Panc1 (cell line): ENCODE data around the gene CDADC1. TPM values are rescaled to one million over a fixed set of nuclear protein-coding genes. Genes with fewer than 3 reads are reported as not detected.

ENCODE experiments used
- ATAC-seq: fragments of 200-7000 bp; cut with Tn5 transposase; 2 replicates; pipeline ENCODE4 v1.9.1; 2020; ENCODE audit warnings: mild to moderate bottlenecking, moderate library complexity
- BruUV-seq: library from RNA; stranded (reverse); fragments of 400-500 nt; replicated peaks from 2 replicates; lab custom pipeline; 2021; lab: Mats Ljungman, UMichigan
- CTCF ChIA-PET: fragments of 300-600 bp; sonication (Branson Sonifier 250); formaldehyde crosslinking; loops from one replicate; lab custom pipeline; 2022; ENCODE audit warnings: antibody characterized with exemption; lab: Charles Lee
- POLR2A ChIA-PET: fragments of 300-600 bp; sonication (Branson Sonifier 250); formaldehyde crosslinking; loops from one replicate; lab custom pipeline; 2022; ENCODE audit warnings: antibody characterized with exemption; lab: Charles Lee
- DNase-seq: peaks from one replicate; pipeline ENCODE4 v3.0.0-alpha.2; 2010; ENCODE audit warnings: low read depth, low spot score
- H3K27ac ChIP-seq: 2 replicates; pipeline ENCODE4 v1.5.1; 2011; ENCODE audit warnings: mild to moderate bottlenecking, low read length, inconsistent platforms
- H3K27me3 ChIP-seq: fragments of 200-500 bp; sonication (Bioruptor generic); 2 replicates; pipeline ENCODE4 v1.6.0; 2014; ENCODE audit warnings: low read length, inconsistent platforms; ENCODE audit not compliant: control insufficient read depth, insufficient read depth
- H3K36me3 ChIP-seq: fragments of 200-500 bp; sonication (Bioruptor generic); 2 replicates; pipeline ENCODE4 v1.5.1; 2014; ENCODE audit warnings: inconsistent platforms, mild to moderate bottlenecking, low read length, moderate library complexity; ENCODE audit not compliant: control insufficient read depth, insufficient read depth
- H3K4me1 ChIP-seq: 2 replicates; pipeline ENCODE4 v1.5.1; 2011; ENCODE audit warnings: inconsistent platforms, mild to moderate bottlenecking, low read length, moderate library complexity; ENCODE audit not compliant: control insufficient read depth, insufficient read depth
- H3K4me3 ChIP-seq, 2 experiments: 2 replicates each; pipeline ENCODE4 v1.5.1; 2011 to 2012; ENCODE audit warnings: low read depth in 2 of 2, low read length in 2 of 2, mild to moderate bottlenecking in 2 of 2, inconsistent platforms in 1 of 2, moderate library complexity in 1 of 2
- H3K9me3 ChIP-seq: fragments of 200-500 bp; sonication (Bioruptor generic); 2 replicates; pipeline ENCODE4 v1.5.1; 2014; ENCODE audit warnings: low read depth, mild to moderate bottlenecking, inconsistent platforms, low read length, moderate library complexity; ENCODE audit not compliant: control insufficient read depth, insufficient read depth
- POLR2AphosphoS5 ChIP-seq: IDR thresholded peaks from 2 replicates; pipeline ENCODE4 v1.6.1; 2012; ENCODE audit warnings: mild to moderate bottlenecking, low read depth, low read length, moderate library complexity
- REST ChIP-seq, 2 experiments: IDR thresholded peaks; 2 replicates each; pipeline ENCODE4 v1.6.1; 2011 to 2012; ENCODE audit warnings: low read depth in 2 of 2, control low read depth in 1 of 2, low read length in 1 of 2, mild to moderate bottlenecking in 1 of 2, moderate library complexity in 1 of 2; ENCODE audit not compliant: insufficient read depth in 1 of 2
- SIN3A ChIP-seq: IDR thresholded peaks from 2 replicates; pipeline ENCODE4 v1.6.1; 2012; ENCODE audit warnings: low read depth, mild to moderate bottlenecking, low read length, moderate library complexity, borderline replicate concordance; ENCODE audit not compliant: insufficient read depth
- TCF7L2 ChIP-seq: IDR thresholded peaks from 2 replicates; pipeline ENCODE4 v1.6.1; 2011; ENCODE audit warnings: mild to moderate bottlenecking, low read depth, low read length, inconsistent platforms
- in situ Hi-C: cut with HindIII; loops from 2 replicates; pipeline ENCODE4 v1.10.0; 2016; ENCODE audit warnings: low sequenced_read_pairs, low pct_unique_long_range_greater_than_20kb
- intact Hi-C: fragments of 100-400 bp; cut with micrococcal nuclease; formaldehyde crosslinking; loops from one replicate; pipeline ENCODE4 v1.10.0; 2022; ENCODE audit not compliant: unreplicated experiment
- total RNA-seq: library from RNA; stranded (reverse); gene quantifications from one replicate; pipeline ENCODE4 v1.2.1, GENCODE V29; 2021; ENCODE audit not compliant: unreplicated experiment
- TF ChIP-seq, protein P1 (sequence below): fragments of 450-650 bp; IDR thresholded peaks from 2 replicates; pipeline ENCODE4 v1.5.1; 2017; ENCODE audit warnings: mild to moderate bottlenecking

CDADC1 gene
- total RNA-seq, 1 experiment from 2014 or later = 11.8 TPM

GRCh38 chr13:49340161-49340560 is 92.4 kb downstream of the CDADC1 start:
- ChIA-PET POLR2A (no interaction called here), CTCF (no interaction called here)
- TF ChIP-seq SIN3A = no peak
- no peak for TF ChIP-seq TCF7L2
- TF ChIP-seq, protein P1, sequence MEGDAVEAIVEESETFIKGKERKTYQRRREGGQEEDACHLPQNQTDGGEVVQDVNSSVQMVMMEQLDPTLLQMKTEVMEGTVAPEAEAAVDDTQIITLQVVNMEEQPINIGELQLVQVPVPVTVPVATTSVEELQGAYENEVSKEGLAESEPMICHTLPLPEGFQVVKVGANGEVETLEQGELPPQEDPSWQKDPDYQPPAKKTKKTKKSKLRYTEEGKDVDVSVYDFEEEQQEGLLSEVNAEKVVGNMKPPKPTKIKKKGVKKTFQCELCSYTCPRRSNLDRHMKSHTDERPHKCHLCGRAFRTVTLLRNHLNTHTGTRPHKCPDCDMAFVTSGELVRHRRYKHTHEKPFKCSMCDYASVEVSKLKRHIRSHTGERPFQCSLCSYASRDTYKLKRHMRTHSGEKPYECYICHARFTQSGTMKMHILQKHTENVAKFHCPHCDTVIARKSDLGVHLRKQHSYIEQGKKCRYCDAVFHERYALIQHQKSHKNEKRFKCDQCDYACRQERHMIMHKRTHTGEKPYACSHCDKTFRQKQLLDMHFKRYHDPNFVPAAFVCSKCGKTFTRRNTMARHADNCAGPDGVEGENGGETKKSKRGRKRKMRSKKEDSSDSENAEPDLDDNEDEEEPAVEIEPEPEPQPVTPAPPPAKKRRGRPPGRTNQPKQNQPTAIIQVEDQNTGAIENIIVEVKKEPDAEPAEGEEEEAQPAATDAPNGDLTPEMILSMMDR = no peak
- no peak for TF ChIP-seq POLR2AphosphoS5
- no peak for TF ChIP-seq REST (IDR thresholded peaks at IDR 0.05; ENCODE audit: insufficient read depth in 1 of 2, low read depth in 2 of 2, low read length in 1 of 2)
- H3K36me3 ChIP-seq = no peaks in the 10 kb centered on the region
- H3K4me3 ChIP-seq = no peak overlapping the region
- in situ Hi-C loops = no loop called here
- no TSS peak for BruUV-seq
- DNase-seq = no peak
- no peaks in the 10 kb centered on the region; the same call in 1 of the 2 replicates for H3K4me1 ChIP-seq
- no peak for ATAC-seq
- H3K9me3 ChIP-seq = no peaks in the 10 kb centered on the region
- intact Hi-C loops = no loop called here
- no peaks in the 10 kb centered on the region for H3K27me3 ChIP-seq
- no peak overlapping the region for H3K27ac ChIP-seq

GRCh38 chr13:49341517-49341916 is 93.8 kb downstream of the CDADC1 start:
- Histone ChIP-seq H3K4me3 (no peak overlapping the region), H3K4me1 (no peaks in the 10 kb centered on the region), H3K36me3 (no peaks in the 10 kb centered on the region), H3K9me3 (no peaks in the 10 kb centered on the region), H3K27me3 (no peaks in the 10 kb centered on the region), H3K27ac (no peak overlapping the region)
- POLR2A ChIA-PET = no interaction called here
- CTCF ChIA-PET = no interaction called here
- TF ChIP-seq POLR2AphosphoS5 (no peak), REST (IDR thresholded peaks at IDR 0.05; ENCODE audit: insufficient read depth in 1 of 2, low read depth in 2 of 2, low read length in 1 of 2) (no peak)
- TF ChIP-seq, protein P1 = no peak
- intact Hi-C loops = no loop called here
- DNase-seq (no peak), ATAC-seq (no peak)
- in situ Hi-C loops = no loop called here
- BruUV-seq = no TSS peak
